Aorta (tissue), 5 donors: ENCODE measurements around the gene NELL1. TPM values are rescaled to one million over a fixed set of nuclear protein-coding genes. Genes with fewer than 3 reads are reported as not detected.

Experiments
- ATAC-seq: fragments of 200-7000 bp; cut with Tn5 transposase; one replicate; pipeline ENCODE4 v1.9.1; 2022; ENCODE audit warnings: moderate library complexity; ENCODE audit not compliant: low FRiP score
- DNase-seq, 2 donors: peaks; one replicate each; pipeline ENCODE4 v3.0.0-alpha.2; 2020
- H3K27ac ChIP-seq, 2 donors: one replicate each; pipeline ENCODE4 v1.5.1; 2013; ENCODE audit warnings: low read length in 2 of 2, mild to moderate bottlenecking in 2 of 2, moderate library complexity in 2 of 2, control low read depth in 1 of 2, inconsistent platforms in 1 of 2, low read depth in 1 of 2
- H3K27me3 ChIP-seq, 2 donors: one replicate each; pipeline ENCODE4 v1.6.1; 2013; ENCODE audit warnings: control low read depth in 1 of 2, low read length in 1 of 2, mild to moderate bottlenecking in 1 of 2, moderate library complexity in 1 of 2; ENCODE audit not compliant: insufficient read depth in 2 of 2, control insufficient read depth in 1 of 2
- H3K36me3 ChIP-seq, 2 donors: one replicate each; pipeline ENCODE4 v1.6.1; 2013; ENCODE audit warnings: control low read depth in 1 of 2, low read length in 1 of 2, mild to moderate bottlenecking in 1 of 2; ENCODE audit not compliant: insufficient read depth in 2 of 2, control insufficient read depth in 1 of 2
- H3K4me1 ChIP-seq, 2 donors: one replicate each; pipeline ENCODE4 v1.6.1; 2013; ENCODE audit warnings: low read length in 2 of 2, control low read depth in 1 of 2, mild to moderate bottlenecking in 1 of 2, moderate library complexity in 1 of 2; ENCODE audit not compliant: insufficient read depth in 2 of 2, control insufficient read depth in 1 of 2
- H3K4me3 ChIP-seq, 2 donors: one replicate each; pipeline ENCODE4 v1.5.1; 2013; ENCODE audit warnings: low read length in 2 of 2, control low read depth in 1 of 2, mild to moderate bottlenecking in 1 of 2
- H3K9me3 ChIP-seq: one replicate; pipeline ENCODE4 v1.6.1; 2013; ENCODE audit warnings: mild to moderate bottlenecking, low read length; ENCODE audit not compliant: control insufficient read depth
- WGBS, 2 donors: extraction: QIAGEN DNeasy Blood & Tissue Kit; methylation state at CpG; one replicate each; pipeline ENCODE4 v1.1.7; 2013; 5-methylcytosine and 5-hydroxymethylcytosine counted together
- intact Hi-C, 2 donors: fragments of 100-400 bp; cut with DNase I; formaldehyde crosslinking; loops; one replicate each; pipeline versions ENCODE4 v1.14.2 to v1.15.0; 2022
- polyA plus RNA-seq, 2 donors: library from polyadenylated mRNA; stranded (reverse); fragments of 200-250 nt; gene quantifications; one replicate each; pipeline ENCODE4 v1.2.3, GENCODE V29; 2013
- total RNA-seq, 2 donors: library from RNA; stranded (reverse); fragmentation: NEBNext Ultra II Directional; extraction: Animal tissue kit (Norgen Biotek cat#: 25700); gene quantifications; one replicate each; pipeline ENCODE4 v1.2.1, GENCODE V29; 2021
- donor health status: healthy with polysubstance abuse.
- donor health status: Bipolar disorder and iron deficiency.
- donor health status: DM: no; HTN: no; CAD: no.
- donor health status: DM: no; HTN: no; CAD: no.
- donor health status: DM: yes; HTN: yes; CAD: no.

NELL1 gene
- total and polyA plus RNA-seq, 4 donors, result 0.88 TPM; not detected in 3

DNA sequence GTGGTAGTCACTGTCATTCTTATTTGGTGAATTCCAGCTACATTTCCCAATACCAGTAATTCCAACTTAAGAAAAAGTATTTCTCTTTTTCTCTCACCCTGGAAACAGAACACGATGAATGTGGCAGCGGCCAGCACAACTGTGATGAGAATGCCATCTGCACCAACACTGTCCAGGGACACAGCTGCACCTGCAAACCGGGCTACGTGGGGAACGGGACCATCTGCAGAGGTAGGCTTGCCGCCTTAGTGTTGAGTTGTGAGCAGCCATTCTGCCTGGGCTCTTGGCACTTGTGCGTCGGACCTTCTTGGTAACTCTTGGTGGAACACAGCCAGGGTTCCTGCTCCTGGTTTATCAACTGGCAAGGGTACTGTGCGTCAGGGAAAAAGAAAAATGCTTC lies 559.8 kb downstream of the NELL1 start:
- H3K9me3 ChIP-seq, result peaks cover 5% of the 10 kb centered on the region

GRCh38 chr11:21250196-21250595 lies 580.8 kb downstream of the NELL1 start:
- no peaks in the 10 kb centered on the region for H3K27me3 ChIP-seq
- intact Hi-C loops, result no loop called here
- no peak overlapping the region for H3K4me3 ChIP-seq
- DNase-seq (no peak), ATAC-seq (no peak)
- no peaks in the 10 kb centered on the region for H3K4me1 ChIP-seq
- H3K9me3 ChIP-seq, result no peaks in the 10 kb centered on the region
- 5 to 19% methylated on average over 1 of the region's 1 CpG for WGBS, 2 donors
- H3K36me3 ChIP-seq, result no peaks in the 10 kb centered on the region
- no peak overlapping the region for H3K27ac ChIP-seq

More for the DNA sequence above, 559.8 kb downstream of the NELL1 start:
- no peak for ATAC-seq
- Histone ChIP-seq H3K4me3 (no peak overlapping the region), H3K27me3 (no peaks in the 10 kb centered on the region), H3K4me1 (no peaks in the 10 kb centered on the region), H3K36me3 (no peaks in the 10 kb centered on the region), H3K27ac (no peak overlapping the region)
- DNase-seq, result peak in 1 of 2 donors; percentile 72
- 84 to 85% methylated on average over 9 of the region's 9 CpGs for WGBS, 2 donors
- intact Hi-C loops, result no loop called here

DNA sequence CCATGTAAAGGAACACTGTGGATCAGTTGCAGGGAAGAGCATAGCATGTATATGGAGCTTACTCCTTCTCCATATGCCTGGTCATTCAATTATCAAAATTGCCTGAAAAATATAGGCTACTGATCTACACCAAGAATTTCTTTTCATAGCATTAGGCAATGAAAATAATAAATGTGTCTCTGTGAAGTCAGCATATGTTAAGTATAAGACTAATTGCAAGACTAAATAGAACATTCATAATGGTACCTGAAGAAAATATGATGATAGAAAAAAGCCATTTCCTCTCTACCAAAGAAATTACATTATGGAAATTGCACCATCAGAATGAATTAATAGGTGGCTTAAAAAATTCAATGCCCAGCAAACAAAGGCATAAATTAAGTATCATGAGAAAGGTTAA lies 584.7 kb downstream of the NELL1 start:
- no peak for ATAC-seq
- H3K27me3 ChIP-seq, result no peaks in the 10 kb centered on the region
- no peak overlapping the region for H3K27ac ChIP-seq
- H3K4me1 ChIP-seq, result no peaks in the 10 kb centered on the region
- no peak overlapping the region for H3K4me3 ChIP-seq
- no peaks in the 10 kb centered on the region for H3K9me3 ChIP-seq
- no peaks in the 10 kb centered on the region for H3K36me3 ChIP-seq
- intact Hi-C loops, result no loop called here
- DNase-seq, result no peak

DNA sequence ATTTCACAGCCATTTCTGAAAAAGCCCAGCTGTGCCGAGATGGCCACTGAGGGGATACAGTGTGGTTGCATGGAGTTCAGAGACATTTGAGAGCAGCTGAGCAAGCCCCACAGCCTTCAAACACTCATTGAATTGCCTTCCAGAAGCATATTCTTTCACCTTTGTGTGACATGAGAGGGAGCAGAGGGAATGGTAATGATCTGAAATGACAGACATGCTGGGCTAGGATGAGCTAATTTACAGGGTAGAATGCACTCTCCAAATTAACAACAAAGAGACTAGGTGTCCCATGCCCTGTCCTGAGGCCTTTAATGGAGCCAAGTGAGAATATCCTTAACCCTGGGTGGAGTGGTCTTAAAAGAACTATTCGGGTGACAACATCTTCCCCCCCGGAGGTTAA lies 585.4 kb downstream of the NELL1 start:
- no peak overlapping the region for H3K27ac ChIP-seq

DNA sequence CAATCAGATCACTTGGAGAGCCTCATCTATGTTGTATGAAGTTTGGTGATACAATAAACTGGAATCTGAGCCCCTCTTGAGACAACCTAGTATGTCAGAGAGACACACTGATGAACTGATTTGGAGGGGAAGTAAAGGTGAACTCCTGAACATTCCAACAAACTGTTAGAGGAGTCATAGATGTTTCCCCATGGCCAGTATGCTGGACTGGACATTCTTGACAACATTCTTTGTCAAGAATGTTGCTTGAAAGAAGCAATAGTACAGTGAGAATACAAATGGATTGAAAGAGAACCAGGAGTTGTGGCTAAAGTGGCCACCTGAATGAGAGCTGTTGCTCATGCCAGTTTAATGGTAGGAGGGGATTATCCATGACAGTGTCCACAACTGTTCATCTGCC lies 588.1 kb downstream of the NELL1 start:
- Histone ChIP-seq H3K4me1 (no peaks in the 10 kb centered on the region), H3K36me3 (no peaks in the 10 kb centered on the region), H3K27me3 (no peaks in the 10 kb centered on the region), H3K9me3 (no peaks in the 10 kb centered on the region), H3K27ac (no peak overlapping the region), H3K4me3 (no peak overlapping the region)
- intact Hi-C loops, result no loop called here
- ATAC-seq (no peak), DNase-seq (no peak)

More for the DNA sequence above, 585.4 kb downstream of the NELL1 start:
- no peak overlapping the region for H3K4me3 ChIP-seq
- intact Hi-C loops, result no loop called here
- H3K4me1 ChIP-seq, result no peaks in the 10 kb centered on the region
- no peaks in the 10 kb centered on the region for H3K36me3 ChIP-seq
- whole genome bisulfite sequencing, 2 donors, result 53 to 69% methylated on average over 3 of the region's 3 CpGs
- no peaks in the 10 kb centered on the region for H3K27me3 ChIP-seq
- no peak for ATAC-seq
- DNase-seq, result no peak
- H3K9me3 ChIP-seq, result no peaks in the 10 kb centered on the region

GRCh38 chr11:21258414-21258813 lies 589.0 kb downstream of the NELL1 start:
- ATAC-seq (no peak), DNase-seq (no peak)
- WGBS, 2 donors, result 73 to 74% methylated on average over 2 of the region's 2 CpGs
- intact Hi-C loops, result no loop called here
- no peaks in the 10 kb centered on the region for H3K4me1 ChIP-seq
- H3K9me3 ChIP-seq, result no peaks in the 10 kb centered on the region
- H3K4me3 ChIP-seq, result no peak overlapping the region
- no peaks in the 10 kb centered on the region for H3K36me3 ChIP-seq
- no peaks in the 10 kb centered on the region for H3K27me3 ChIP-seq
- H3K27ac ChIP-seq, result no peak overlapping the region

DNA sequence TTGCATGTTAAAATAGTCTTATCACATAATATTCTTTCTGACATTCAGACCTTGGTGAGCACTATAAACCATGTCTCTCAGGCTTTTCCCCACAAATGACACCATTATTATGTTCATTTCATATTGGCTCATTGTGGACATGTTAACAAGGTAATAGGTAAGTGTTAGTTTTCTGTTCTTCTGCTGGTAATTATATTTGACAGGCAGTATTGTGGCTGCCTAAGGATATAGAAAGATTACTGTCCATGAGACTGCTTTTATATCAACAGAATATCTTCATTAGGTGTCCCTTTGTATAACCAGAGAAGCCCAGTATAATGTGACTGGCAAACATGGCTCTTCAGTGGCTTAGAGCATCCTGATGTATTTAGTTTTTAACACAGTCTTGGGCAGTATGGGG lies 590.7 kb downstream of the NELL1 start:
- Histone ChIP-seq H3K27ac (no peak overlapping the region), H3K4me1 (no peaks in the 10 kb centered on the region), H3K36me3 (no peaks in the 10 kb centered on the region), H3K27me3 (no peaks in the 10 kb centered on the region), H3K9me3 (no peaks in the 10 kb centered on the region), H3K4me3 (no peak overlapping the region)
- no peak for ATAC-seq
- no peak for DNase-seq
- intact Hi-C loops, result no loop called here

- DNase-seq, result no peak
- Histone ChIP-seq H3K27me3 (no peaks in the 10 kb centered on the region), H3K4me1 (no peaks in the 10 kb centered on the region), H3K9me3 (no peaks in the 10 kb centered on the region), H3K27ac (no peak overlapping the region), H3K4me3 (no peak overlapping the region), H3K36me3 (no peaks in the 10 kb centered on the region)
- intact Hi-C loops, result no loop called here
- ATAC-seq, result no peak
- WGBS, 2 donors, result 61 to 69% methylated on average over 4 of the region's 4 CpGs
These were observed 593.6 kb downstream of the NELL1 start for GRCh38 chr11:21262992-21263391.

DNA sequence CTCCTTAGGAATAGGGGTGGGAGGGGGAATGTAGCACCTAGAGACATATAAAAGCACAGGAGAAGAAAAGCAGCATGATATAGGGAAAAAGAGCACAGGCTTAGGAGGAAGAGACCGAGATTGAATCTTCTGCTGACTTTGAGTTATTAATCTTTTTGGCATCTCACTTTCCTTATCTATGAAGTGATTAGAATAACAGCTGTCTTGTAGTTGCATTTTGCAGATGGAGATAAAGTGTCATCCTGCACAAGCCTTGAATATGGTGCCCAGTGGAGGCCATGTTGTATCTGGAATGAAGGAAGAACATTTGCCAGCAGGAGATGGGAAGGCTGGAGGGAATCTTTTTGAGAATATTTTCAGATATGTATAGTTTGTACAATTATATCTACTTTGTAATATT lies 594.7 kb downstream of the NELL1 start:
- H3K36me3 ChIP-seq, result no peaks in the 10 kb centered on the region
- no peak overlapping the region for H3K4me3 ChIP-seq
- H3K27me3 ChIP-seq, result no peaks in the 10 kb centered on the region
- no peaks in the 10 kb centered on the region for H3K9me3 ChIP-seq
- ATAC-seq, result no peak
- intact Hi-C loops, result no loop called here
- no peak overlapping the region for H3K27ac ChIP-seq
- 58 to 67% methylated on average over 1 of the region's 1 CpG for WGBS, 2 donors
- no peaks in the 10 kb centered on the region for H3K4me1 ChIP-seq
- no peak for DNase-seq
